ENCODE data around the gene HSP90B1.

Gene HSP90B1
- 502 to 530 reads per million in 2 donors for total RNA-seq

DNA sequence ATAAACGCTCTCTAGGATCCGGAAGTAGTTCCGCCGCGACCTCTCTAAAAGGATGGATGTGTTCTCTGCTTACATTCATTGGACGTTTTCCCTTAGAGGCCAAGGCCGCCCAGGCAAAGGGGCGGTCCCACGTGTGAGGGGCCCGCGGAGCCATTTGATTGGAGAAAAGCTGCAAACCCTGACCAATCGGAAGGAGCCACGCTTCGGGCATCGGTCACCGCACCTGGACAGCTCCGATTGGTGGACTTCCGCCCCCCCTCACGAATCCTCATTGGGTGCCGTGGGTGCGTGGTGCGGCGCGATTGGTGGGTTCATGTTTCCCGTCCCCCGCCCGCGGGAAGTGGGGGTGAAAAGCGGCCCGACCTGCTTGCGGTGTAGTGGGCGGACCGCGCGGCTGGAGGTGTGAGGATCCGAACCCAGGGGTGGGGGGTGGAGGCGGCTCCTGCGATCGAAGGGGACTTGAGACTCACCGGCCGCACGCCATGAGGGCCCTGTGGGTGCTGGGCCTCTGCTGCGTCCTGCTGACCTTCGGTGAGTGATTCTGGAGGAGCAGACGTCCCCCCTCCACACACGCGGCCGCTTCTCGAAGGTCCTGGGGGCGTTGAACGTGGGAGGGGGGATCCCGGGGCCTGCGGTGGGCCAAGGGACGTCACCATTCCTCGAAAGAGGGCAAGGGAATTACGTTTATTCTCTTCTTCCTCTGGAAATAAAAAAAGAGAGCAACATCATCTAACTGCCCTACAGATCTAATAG is at the start of gene HSP90B1:
Gene HSP90B1 (plus strand): TSS at position 377 of the 753 bp plus-strand sequence. CDS start 106 bp downstream, at position 483.
- DNase-seq = peak; percentile 99

DNA sequence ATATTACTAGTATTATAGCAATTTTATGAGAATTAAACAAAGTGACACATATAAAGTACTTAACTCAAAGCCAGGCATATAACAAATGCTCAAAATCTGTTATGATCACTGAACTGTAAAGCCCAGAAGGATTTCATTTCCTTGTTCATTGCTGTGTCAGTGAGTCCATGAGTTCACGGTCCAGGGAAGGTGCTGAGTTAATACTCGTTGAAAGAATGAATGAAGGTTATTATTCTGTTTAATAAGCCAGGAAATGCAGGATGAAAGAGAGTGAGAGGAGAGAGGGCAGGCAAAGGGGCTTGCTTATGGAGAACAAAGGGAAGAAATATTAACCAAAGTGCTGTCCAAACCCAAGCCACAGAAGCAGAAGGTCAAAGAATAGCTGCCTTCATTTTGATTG is 48.9 kb upstream of the HSP90B1 start:
- DNase-seq = no peak

DNA sequence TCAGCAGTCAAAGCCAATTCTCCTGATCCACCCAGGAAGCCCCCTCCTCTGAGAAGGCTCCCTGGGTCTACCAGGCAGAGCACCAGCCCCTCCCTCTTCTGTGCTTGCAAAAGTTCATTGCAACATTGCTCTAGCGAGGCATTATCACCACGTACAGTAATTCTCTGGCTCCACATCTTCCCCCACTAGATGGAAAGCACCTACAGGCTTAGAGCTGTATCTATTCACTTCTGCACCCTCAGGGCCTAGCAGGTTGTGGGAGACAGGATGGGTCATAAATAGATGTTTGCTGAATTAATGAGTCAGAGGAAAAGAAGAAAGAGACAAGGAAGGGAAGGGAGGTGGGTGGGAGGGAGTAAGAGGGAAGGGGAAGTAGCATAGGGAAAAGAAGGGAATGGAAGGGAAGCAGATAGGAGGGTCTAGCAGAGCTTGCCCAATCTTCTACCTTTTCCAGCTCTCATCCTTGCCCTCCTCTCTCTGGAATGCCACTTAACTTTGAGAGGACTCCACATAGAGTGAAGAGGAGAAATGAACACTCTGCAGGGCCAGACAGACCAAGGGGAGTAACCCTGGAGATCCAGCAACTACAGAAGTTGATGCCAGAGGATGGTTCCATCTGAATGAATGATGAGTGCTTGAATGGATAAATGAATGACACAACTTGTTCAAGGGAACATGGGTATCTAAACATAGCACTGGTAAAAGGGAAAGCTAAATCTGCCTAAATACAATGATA is 47.2 kb upstream of the HSP90B1 start:
- DNase-seq = no peak

DNA sequence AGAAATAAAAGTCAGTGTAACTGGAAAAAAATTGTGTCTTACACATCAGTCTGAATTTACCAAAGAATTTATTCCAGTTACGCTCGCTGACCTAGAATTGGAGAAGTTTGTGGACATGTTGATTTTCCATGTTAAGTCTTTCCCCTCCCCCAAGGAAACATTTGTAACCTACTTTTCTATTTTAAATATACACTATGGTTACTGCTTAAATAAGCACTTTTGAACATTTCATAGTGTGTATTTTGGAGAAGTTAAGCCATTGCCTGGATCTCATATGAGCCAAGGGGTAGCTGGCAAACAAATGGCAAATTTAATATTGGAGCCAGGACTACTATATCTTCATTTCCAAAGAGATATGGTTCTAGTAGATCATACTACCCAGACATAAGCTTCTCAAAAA is 46.3 kb upstream of the HSP90B1 start:
- DNase-seq = no peak

DNA sequence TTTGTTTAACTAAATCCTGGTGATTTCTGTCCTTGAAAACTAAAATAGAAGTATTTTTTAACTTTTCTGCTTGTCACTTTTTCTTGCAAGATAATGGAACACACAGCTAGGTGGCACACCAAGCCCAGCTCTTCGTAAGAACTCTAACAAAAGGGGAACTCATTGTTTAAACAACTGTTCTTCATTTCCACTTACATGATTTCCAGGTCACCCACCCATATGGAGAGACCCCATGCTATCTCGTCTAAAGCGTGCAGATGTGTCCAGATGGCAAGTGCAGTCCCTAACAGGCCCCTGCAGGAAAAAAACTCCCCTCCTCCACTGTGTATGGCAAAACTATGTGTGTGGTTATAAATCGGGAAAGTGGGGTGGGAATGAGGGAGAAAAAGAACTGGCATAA is 45.9 kb upstream of the HSP90B1 start:
- no peak for DNase-seq

DNA sequence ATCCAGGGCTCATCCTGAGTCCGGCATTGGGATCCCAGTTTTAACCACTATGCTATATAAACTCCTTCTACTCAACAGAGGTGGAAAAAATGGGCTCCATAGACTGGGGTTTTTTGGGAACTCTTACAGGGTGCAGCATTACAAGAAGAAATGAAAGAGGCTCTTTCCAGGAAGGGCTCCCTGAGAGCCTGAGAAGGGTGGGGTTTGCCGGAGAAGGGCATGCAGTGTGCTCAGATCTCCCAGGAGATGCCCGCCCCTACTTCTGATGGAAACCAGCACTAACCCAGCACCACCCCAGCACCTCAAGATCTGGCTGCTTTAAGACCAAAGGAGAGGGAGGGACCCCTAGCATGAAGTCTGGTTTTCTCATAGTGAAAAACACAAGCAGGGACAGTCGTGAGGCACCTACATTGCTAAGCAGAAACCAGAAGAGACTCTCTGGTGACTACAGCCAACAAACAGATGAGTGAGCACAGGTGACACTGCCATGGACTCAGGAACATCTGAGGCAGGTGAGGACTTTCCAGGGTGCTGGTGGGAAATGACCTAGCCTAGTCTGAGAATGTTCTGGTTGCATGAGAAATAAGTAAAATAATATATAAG is 43.9 kb upstream of the HSP90B1 start:
- no peak for DNase-seq

DNA sequence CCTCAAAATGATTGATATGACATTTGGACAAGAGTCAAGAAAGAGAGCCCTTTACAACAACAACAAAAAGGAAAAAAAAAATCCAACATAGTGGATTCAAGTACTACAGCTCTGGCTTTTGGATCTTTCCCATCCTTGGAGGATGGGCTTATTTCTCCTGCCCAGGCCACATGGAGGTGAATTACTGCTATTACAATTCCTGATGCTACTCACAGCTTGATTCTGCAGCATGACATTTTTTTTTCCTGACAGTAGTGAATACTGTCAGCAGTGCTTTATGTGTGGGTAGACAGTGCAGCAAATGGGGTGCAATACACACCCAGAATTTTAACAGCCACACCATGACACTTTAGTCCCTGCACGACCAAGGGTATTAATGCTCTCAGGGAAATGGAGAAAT is 42.5 kb upstream of the HSP90B1 start:
- no peak for DNase-seq

DNA sequence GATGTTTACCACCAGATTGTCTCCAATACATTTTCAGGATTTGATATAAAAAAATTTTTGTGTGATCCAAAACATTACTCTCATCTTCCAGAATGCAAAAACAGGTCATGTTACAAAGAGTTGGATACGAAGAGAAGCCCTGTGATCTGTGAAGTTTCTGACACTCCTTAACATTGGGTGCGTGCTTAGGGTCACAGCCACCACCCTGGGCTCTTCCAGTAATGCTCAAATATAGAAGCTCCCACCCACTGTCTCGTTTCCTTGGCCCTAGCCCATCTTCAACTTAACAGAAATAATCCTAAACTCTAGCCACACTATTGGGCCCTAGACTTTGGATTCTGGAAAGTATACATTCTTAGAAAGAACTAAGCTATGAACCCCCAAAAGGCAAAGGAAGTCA is 32.9 kb upstream of the HSP90B1 start:
- DNase-seq = no peak

DNA sequence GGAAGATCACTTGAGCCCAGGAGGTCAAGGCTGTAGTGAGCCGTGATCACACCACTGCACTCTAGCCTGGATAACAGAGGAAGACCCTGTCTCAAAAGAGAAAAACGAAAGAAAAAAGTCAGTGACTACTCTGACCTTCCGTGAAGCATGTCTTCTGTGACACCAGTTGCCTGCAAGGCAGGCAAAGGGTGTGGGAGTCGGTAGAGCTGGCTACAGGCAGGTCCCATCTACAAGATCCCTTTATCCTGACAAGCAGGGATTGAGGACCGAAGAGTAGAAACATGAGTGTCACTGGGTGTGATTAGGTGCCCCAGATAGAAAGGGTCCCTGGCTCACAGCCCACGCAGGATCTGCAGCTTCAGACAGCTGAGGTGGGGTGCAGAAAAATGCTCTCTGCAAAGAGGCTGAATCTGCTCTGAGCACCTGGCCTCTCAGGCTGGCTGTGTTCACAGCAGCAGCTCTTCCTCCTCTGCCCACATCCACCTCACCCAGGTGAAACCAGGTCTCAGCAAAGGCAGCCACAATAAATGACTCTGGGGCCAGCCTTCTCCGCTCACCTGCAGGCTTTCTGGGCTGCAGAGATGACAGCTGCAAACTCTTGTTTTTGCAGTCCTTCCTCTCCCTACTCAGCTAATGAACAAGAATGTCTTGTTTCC is 28.6 kb upstream of the HSP90B1 start:
- DNase-seq = no peak

DNA sequence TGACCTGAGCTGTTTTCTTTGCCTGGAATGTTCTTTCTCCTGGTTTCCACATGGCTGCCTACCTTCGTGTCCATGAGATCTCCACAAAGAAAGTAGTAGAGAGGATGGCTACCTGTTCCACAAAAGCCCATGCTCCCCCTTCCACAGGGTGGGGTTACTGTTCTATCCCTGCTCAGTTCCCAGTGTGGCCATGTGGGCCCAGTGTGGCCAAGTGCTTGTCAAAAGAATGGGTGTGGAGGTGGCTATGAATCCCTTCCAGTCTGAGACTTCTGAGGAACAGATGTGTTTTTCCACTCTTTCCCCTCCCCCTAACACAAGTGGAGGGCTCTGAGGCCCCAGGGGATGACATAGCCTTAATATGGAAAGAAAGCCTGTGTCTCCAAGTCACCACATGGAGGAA is 26.2 kb upstream of the HSP90B1 start:
- DNase-seq = no peak

DNA sequence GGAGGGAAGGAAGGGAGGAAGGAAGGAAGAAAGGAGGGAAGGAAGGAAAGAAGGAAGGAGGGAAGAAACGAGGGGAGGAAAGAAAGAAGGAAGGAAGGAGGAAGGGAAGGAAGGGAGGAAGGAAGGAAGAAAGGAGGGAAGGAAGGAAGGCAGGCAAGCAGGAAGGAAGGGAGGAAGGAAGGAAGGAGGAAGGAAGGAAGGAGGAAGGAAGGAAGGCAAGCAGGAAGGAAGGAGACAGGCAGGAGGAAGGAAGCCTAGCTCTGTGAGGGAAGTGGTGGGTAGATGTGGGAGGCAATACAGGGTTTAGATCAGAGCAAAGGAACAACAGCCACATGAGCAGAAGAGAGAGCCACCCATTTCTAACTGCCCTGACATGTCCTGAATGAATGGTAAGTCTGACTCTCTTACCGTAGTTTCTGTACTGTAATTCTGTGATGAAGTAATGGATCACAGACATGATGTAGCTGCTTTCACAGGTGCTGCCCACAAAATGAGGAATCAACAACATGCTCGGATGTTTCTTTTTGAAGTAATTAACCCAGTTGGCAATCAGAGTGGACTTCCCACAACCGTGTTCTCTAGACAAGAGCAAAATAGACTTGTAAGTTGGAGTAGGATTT is 24.4 kb upstream of the HSP90B1 start:
- DNase-seq = no peak

DNA sequence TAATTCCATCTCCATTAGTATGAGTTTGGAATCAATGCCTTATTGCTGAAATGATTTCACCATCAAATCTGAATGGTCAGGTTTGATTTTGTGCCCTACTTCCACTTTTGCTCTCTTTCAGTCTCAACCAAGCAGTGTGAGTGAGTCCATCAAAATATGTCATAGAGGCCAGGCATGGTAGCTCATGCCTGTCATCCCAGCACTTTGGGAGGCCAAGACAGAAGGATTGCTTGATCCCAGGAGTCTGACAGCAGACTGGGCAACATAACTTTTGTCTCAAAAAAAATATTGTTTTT is 22.0 kb upstream of the HSP90B1 start:
- DNase-seq = no peak

DNA sequence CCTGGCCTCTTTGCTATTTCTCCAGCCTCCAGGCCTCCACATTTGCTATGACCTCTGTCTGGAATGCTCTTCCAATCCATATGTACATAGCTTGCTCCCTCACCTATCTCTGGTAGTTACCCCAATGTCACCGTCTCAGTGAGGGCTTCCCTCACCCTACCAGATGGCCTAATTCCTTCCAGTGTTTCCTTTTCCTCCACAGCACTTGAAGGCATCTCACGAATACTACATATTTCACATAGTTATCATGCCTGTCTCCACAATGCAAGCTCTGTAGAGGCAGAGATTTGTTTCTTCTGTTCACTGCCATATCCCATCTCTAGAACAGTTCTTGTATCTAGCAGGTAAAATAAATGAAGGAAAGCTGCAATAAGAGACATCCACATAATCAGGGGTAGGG is 21.3 kb upstream of the HSP90B1 start:
- DNase-seq = no peak

DNA sequence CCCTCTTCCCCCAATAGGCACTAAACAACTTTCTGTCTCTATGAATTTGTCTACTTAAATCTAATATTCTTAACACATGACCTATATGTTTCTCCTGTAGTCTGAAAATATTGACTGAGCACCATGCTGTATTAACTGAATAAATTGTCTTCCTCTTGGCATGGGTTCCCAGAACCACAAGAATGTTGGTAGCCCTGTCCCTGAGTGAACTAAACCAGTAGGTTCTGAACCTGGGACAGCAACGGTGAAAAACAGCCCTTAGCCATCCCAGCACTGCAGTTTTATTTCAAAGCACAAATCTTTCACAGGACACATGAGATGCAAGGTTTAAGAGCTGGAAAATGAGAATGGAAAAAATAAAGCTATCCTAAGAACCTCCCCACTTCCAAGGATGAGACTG is 20.4 kb upstream of the HSP90B1 start:
- DNase-seq = no peak

DNA sequence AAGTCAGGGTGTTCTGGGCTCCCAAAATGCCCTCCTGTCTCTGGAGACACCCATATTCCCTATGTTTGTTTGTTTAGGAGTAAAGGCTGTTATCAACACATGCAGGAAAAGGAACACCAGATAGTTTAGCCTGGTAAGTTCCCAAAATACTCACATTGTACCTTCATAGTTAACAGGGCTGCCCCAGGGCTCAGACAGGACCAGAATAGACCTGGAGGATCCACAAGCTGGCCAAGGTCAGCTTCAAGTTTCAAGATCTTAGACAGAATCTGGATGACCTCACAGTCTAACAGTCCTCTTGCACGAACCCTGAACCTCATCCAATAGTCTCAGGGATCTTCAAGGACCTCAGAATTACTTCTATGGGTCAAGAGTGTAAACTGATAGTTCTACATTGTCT is 18.1 kb upstream of the HSP90B1 start:
- no peak for DNase-seq

DNA sequence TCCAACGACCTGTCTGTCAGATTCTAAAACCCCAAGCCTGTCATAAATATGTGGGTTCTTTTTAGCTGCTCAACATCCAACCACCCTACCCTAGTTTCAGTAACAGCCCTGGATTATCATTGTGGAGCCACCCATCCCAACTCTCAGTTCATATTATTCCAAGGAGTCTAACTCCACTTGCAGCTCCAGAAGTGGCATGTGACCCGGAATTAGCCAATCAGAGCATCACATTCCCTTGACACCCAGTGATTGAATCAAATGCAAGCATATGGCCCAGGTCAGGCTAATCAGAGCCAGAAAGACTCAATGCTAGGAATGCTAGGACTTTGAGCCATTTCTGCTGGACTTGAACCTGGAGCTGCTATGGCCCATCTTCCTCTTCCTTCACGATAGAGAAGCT is 17.1 kb upstream of the HSP90B1 start:
- DNase-seq = no peak

DNA sequence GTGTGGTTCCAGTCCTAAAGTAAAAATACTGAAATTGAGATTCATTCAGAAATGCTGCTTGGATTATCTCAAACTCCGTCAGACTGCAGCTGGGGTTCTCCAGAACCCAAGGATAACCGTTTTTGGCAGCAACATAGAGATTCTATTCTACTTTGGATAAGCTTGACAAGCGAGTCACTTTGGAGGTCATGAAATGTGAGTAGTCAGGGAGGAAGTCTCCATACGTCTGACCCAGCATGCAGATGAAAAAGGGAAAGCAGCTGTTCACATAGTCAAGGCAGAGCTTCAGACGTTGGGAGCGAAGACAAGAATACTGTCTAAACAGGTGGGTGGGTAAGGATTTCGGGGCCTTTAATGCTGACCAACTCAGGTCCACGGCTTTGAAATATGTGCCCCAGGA is 14.9 kb upstream of the HSP90B1 start:
- no peak for DNase-seq

DNA sequence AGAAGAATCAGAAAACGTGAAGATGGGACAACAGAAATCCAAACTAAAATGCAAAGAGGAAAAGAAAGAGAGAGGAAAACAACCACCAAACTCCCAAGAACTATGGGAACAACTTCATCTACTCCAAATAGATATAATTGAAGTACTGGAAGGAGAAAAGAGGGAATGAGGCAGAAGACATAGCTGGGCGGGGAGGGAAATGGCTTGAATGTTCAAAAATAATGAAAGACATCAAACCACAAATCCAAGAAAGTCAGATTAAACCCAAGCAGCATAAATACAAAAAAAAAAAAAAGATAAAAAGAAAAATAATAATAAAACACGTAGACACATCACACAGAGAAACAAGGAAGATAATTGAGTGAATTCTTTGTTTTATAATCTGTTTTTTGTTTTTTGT is 12.3 kb upstream of the HSP90B1 start:
- no peak for DNase-seq

DNA sequence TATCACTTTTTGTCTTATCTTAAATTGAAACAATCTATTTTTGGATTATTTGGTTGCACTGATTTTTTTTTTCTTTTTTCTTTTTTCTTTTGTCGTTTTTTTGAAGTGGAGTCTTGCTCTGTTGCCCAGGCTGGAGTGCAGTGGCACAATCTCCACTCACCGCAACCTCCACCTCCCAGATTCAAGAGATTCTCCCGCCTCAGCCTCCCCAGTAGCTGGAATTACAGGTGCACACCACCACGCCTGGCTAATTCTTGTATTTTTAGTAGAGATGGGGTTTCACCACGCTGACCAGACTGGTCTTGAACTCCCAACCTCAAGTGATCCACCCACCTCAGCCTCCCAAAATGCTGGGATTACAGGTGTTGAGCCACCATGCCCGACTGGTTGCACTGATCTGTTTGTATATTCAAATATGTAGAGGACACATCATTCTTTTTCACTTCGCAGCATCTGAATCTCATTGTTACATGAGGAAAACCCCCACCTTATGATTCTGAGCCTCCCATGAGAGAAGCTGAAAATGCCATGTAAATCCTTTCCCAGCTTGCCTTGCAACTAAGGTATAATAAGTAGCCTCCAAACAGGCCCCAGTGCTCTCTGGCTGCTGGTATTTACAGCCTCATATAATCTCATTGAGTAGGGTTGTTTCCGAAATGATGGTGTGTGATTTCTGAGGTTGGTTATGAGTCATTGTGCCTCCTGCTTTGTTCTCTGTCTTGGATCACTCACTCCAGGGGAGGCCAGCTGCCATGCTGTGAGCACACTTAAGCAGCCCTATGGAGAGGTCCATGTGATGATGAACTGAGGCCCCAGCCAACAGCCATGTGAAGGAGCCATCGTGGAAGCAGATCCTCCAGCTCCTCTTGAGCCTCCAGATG is 5.2 kb upstream of the HSP90B1 start:
- no peak for DNase-seq

DNA sequence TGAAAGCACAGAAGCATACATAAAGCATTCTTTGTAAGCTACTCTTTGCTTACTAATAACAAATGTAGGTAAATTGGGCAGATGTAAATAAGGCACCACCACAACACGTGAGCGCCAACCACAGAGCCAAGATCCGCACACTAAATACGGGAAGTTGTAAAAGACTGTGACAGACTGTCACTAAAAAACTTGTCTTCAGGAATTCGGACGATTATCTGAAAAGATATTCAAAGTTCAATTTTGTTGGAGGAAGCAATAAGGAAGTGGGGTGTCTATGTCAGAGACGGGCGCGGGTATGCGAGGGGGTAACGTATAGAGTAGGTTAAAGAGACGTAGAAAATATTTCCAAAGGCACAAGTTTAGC is 1.5 kb upstream of the HSP90B1 start:
- DNase-seq = no peak

DNA sequence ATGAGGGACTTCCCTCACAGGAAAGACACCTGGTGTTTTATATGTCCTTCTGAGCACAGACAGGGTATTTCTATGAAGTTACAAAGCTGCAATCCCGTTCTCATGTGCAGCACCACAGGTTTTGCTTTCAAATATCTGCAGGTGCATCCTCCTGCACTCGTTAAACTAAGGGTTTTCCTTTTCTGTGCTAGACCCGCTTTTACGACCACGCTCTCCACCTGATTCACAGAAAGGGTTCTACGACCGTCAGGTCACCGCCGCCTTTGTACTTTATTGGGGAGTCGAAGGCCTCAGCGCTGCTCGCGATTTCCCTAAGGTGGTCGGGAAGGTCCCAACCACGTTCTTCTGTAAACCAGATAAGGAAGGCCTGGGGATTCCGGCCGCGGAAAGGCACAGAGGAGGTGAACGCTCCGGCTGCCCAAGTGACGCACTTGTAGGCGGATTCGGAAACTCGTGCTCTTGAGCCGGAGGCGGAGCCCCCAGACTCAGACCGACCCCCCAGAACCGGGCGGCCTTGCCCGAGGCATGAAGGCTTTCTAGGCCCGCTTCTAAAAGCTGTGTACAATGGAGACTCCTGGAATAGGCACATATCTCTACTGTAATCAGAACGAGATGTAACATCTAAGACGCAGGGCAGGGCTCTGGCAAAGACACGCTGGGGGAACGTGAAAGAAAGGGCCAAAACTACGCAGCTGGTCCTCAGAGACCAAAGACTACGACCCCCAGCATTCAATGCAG is 995 bp upstream of the HSP90B1 start:
- peak; percentile 55 for DNase-seq

DNA sequence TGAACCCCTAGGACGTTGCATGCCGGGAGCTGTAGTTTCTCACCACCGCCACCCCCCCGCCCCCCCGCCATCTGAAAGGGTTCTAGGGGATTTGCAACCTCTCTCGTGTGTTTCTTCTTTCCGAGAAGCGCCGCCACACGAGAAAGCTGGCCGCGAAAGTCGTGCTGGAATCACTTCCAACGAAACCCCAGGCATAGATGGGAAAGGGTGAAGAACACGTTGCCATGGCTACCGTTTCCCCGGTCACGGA is 501 bp upstream of the HSP90B1 start:
- peak; percentile 35 for DNase-seq

Data from activated gamma-delta T cell (primary cell).